NB4 (cell line): ENCODE data around the gene DGCR2.

Experiments
- DNase-seq: peaks from one replicate; pipeline ENCODE4 v3.0.0; 2010; ENCODE audit warnings: low read depth
- H3K4me3 ChIP-seq: one replicate; pipeline ENCODE4 v1.5.1; 2011; ENCODE audit warnings: mild to moderate bottlenecking, low read depth, low read length, moderate library complexity
- CTCF ChIP-seq: IDR thresholded peaks from one replicate; pipeline ENCODE4 v1.5.1; 2012; ENCODE audit warnings: low read depth, low read length
- MAX ChIP-seq: IDR thresholded peaks from 2 replicates; pipeline ENCODE4 v1.6.1; 2011; ENCODE audit warnings: low read depth, low read length
- MYC ChIP-seq: IDR thresholded peaks from 2 replicates; pipeline ENCODE4 v1.6.1; 2011; ENCODE audit warnings: low read depth, low read length
- POLR2A ChIP-seq: IDR thresholded peaks from 2 replicates; pipeline ENCODE4 v1.6.1; 2011; ENCODE audit warnings: mild to moderate bottlenecking; ENCODE audit not compliant: insufficient read length; ENCODE audit errors: extremely low read depth

DGCR2 gene

GRCh38 chr22:19109198-19110063 is 12.8 kb downstream of the DGCR2 start:
- DNase-seq, result peak; percentile 95
- peak overlapping the region; percentile 53 for H3K4me3 ChIP-seq
- TF ChIP-seq POLR2A, result no peak
- TF ChIP-seq MYC, result 0 out of 2 replicates have a peak, but pooled peaks have one; percentile 16
- peak; percentile 50 for TF ChIP-seq MAX
- no peak for TF ChIP-seq CTCF

- DNase-seq, result peak; percentile 55
- TF ChIP-seq CTCF, result no peak
- no peak for TF ChIP-seq POLR2A
- TF ChIP-seq MAX, result no peak
- TF ChIP-seq MYC, result no peak
- peak overlapping the region; percentile 39 for H3K4me3 ChIP-seq
These were observed 13.4 kb downstream of the DGCR2 start for GRCh38 chr22:19108807-19109197.

GRCh38 chr22:19107730-19108074 is 14.5 kb downstream of the DGCR2 start:
- no peak for DNase-seq
- H3K4me3 ChIP-seq, result no peak overlapping the region
- TF ChIP-seq POLR2A (no peak), MAX (no peak), CTCF (no peak), MYC (no peak)

- TF ChIP-seq POLR2A (no peak), MYC (no peak)
- no peak for DNase-seq
- H3K4me3 ChIP-seq, result no peak overlapping the region
These were observed 15.1 kb downstream of the DGCR2 start for GRCh38 chr22:19106886-19107729.

GRCh38 chr22:19105867-19106802 is 16.1 kb downstream of the DGCR2 start:
- peak; percentile 45 for DNase-seq
- no peak overlapping the region for H3K4me3 ChIP-seq
- TF ChIP-seq CTCF (peak; percentile 44), POLR2A (no peak)

- no peak overlapping the region for H3K4me3 ChIP-seq
- TF ChIP-seq MAX (no peak), POLR2A (no peak), MYC (no peak), CTCF (no peak)
- no peak for DNase-seq
These were observed 16.8 kb downstream of the DGCR2 start for GRCh38 chr22:19105456-19105855.
